Mesenchymal stem cell (in vitro differentiated cells and primary cell): ENCODE measurements around the gene LIPN.

Experiments
- DNase-seq: peaks from one replicate; pipeline ENCODE4 v3.0.0-alpha.2; 2013
- H2AFZ ChIP-seq: one replicate; pipeline ENCODE4 v1.6.1; 2013; ENCODE audit warnings: low read depth, mild to moderate bottlenecking, control low read depth, inconsistent platforms, low read length, moderate library complexity
- H2AK5ac ChIP-seq: 2 replicates; pipeline ENCODE4 v1.6.1; 2013; ENCODE audit warnings: low read length, moderate library complexity, mild to moderate bottlenecking, inconsistent platforms; ENCODE audit not compliant: severe bottlenecking
- H2BK120ac ChIP-seq: one replicate; pipeline ENCODE4 v1.6.1; 2013; ENCODE audit warnings: low read depth, mild to moderate bottlenecking, inconsistent platforms, low read length, moderate library complexity
- H2BK12ac ChIP-seq, 2 experiments: one replicate each; pipeline ENCODE4 v1.6.1; 2013; ENCODE audit warnings: inconsistent platforms in 2 of 2, low read length in 2 of 2, mild to moderate bottlenecking in 2 of 2, moderate library complexity in 2 of 2, control low read depth in 1 of 2
- H2BK15ac ChIP-seq: one replicate; pipeline ENCODE4 v1.6.1; 2013; ENCODE audit warnings: mild to moderate bottlenecking, low read depth, inconsistent platforms; ENCODE audit not compliant: poor library complexity, severe bottlenecking
- H2BK5ac ChIP-seq: 2 replicates; pipeline ENCODE4 v1.6.1; 2013; ENCODE audit warnings: low read depth, mild to moderate bottlenecking, low read length, control low read depth, inconsistent platforms; ENCODE audit not compliant: poor library complexity, severe bottlenecking
- H3K14ac ChIP-seq, 2 experiments: one replicate each; pipeline ENCODE4 v1.6.1; 2013; ENCODE audit warnings: inconsistent platforms in 2 of 2, low read length in 2 of 2, control low read depth in 1 of 2, mild to moderate bottlenecking in 1 of 2, moderate library complexity in 1 of 2
- H3K18ac ChIP-seq, 2 experiments: one replicate each; pipeline ENCODE4 v1.6.1; 2013; ENCODE audit warnings: inconsistent platforms in 2 of 2, low read length in 2 of 2, control low read depth in 1 of 2, low read depth in 1 of 2, mild to moderate bottlenecking in 1 of 2
- H3K23ac ChIP-seq, 2 experiments: one replicate each; pipeline ENCODE4 v1.6.1; 2013; ENCODE audit warnings: inconsistent platforms in 2 of 2, low read length in 2 of 2, mild to moderate bottlenecking in 2 of 2, moderate library complexity in 2 of 2, control low read depth in 1 of 2
- H3K27ac ChIP-seq: 2 replicates; pipeline ENCODE4 v1.5.1; 2013; ENCODE audit warnings: mild to moderate bottlenecking, moderate library complexity, low read length, control low read depth, inconsistent platforms; ENCODE audit not compliant: poor library complexity, severe bottlenecking
- H3K27me3 ChIP-seq, 2 experiments: 2 replicates each; pipeline versions ENCODE4 v1.6.1 to v1.7.0; 2013; ENCODE audit warnings: low read length in 2 of 2, mild to moderate bottlenecking in 2 of 2, moderate library complexity in 2 of 2, control low read depth in 1 of 2, inconsistent platforms in 1 of 2; ENCODE audit not compliant: control insufficient read depth in 1 of 2, insufficient read depth in 1 of 2
- H3K36me3 ChIP-seq, 2 experiments: 2 replicates each; pipeline versions ENCODE4 v1.6.1 to v1.7.0; 2013; ENCODE audit warnings: low read length in 2 of 2, control low read depth in 1 of 2, inconsistent platforms in 1 of 2, low read depth in 1 of 2, mild to moderate bottlenecking in 1 of 2; ENCODE audit not compliant: insufficient read depth in 2 of 2, control insufficient read depth in 1 of 2
- H3K4ac ChIP-seq, 2 experiments: one replicate each; pipeline ENCODE4 v1.6.1; 2013; ENCODE audit warnings: inconsistent platforms in 2 of 2, low read length in 2 of 2, mild to moderate bottlenecking in 2 of 2, moderate library complexity in 2 of 2, control low read depth in 1 of 2, low read depth in 1 of 2
- H3K4me1 ChIP-seq: 2 replicates; pipeline ENCODE4 v1.6.1; 2013; ENCODE audit warnings: low read depth, low read length, control low read depth; ENCODE audit not compliant: control insufficient read depth, insufficient read depth
- H3K4me2 ChIP-seq: 2 replicates; pipeline ENCODE4 v1.6.1; 2013; ENCODE audit warnings: low read length, mild to moderate bottlenecking, inconsistent platforms; ENCODE audit not compliant: poor library complexity, severe bottlenecking
- H3K4me3 ChIP-seq, 2 experiments: 2 replicates each; pipeline versions ENCODE4 v1.5.1 to v1.7.0; 2013; ENCODE audit warnings: low read length in 2 of 2, mild to moderate bottlenecking in 2 of 2, control low read depth in 1 of 2, low read depth in 1 of 2; ENCODE audit not compliant: insufficient read depth in 1 of 2
- H3K79me1 ChIP-seq: replicated peaks from 2 replicates; pipeline ENCODE4 v1.6.1; 2013; ENCODE audit warnings: mild to moderate bottlenecking, control low read depth, low read length, inconsistent platforms; ENCODE audit not compliant: poor library complexity, severe bottlenecking
- H3K9ac ChIP-seq: 2 replicates; pipeline ENCODE4 v1.7.0; 2013; ENCODE audit warnings: mild to moderate bottlenecking, low read length, moderate library complexity
- H3K9me3 ChIP-seq: 2 replicates; pipeline ENCODE4 v1.7.0; 2013; ENCODE audit warnings: mild to moderate bottlenecking, low read length; ENCODE audit not compliant: control insufficient read depth
- H4K8ac ChIP-seq: one replicate; pipeline ENCODE4 v1.6.1; 2013; ENCODE audit warnings: inconsistent platforms, mild to moderate bottlenecking, low read length, moderate library complexity
- H4K91ac ChIP-seq: one replicate; pipeline ENCODE4 v1.6.1; 2013; ENCODE audit warnings: mild to moderate bottlenecking, low read length, inconsistent platforms
- WGBS: methylation state at CpG from one replicate; pipeline ENCODE4 v1.1.7; 2013; ENCODE audit warnings: mixed read lengths; 5-methylcytosine and 5-hydroxymethylcytosine counted together

Gene LIPN

DNA sequence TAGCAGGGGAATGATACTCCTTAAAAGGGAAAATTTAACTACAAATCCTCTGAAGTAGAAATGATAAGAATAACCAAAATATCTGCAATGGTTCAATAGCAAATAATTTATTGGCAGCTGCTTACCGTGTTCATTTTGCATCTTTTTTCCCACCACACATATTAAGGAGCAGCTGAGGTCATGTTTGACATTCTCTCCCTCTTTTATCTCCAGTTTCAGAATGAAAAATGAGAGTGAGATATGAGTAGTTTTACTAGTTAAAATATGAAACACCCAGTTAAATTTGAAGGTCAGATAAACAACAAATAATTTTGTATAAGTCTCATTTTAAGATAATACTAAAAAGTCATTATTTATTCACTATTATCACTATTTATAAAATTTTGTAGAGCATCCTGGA is 3.1 kb downstream of the LIPN start:
- H3K4ac ChIP-seq = no peak overlapping the region
- no peak overlapping the region for H3K27ac ChIP-seq
- H2BK120ac ChIP-seq = no peak overlapping the region
- H3K23ac ChIP-seq = no peak overlapping the region
- H3K18ac ChIP-seq = no peak overlapping the region
- H2AK5ac ChIP-seq = no peak overlapping the region
- no peaks in the 10 kb centered on the region for H3K36me3 ChIP-seq
- no peak for DNase-seq
- no peaks in the 10 kb centered on the region for H3K4me1 ChIP-seq
- no peak overlapping the region for H2BK5ac ChIP-seq
- no peaks in the 10 kb centered on the region for H3K9me3 ChIP-seq
- H3K4me3 ChIP-seq = no peak overlapping the region
- H4K91ac ChIP-seq = no peak overlapping the region
- H4K8ac ChIP-seq = no peak overlapping the region
- no peak overlapping the region for H2BK12ac ChIP-seq
- H3K4me2 ChIP-seq = no peak overlapping the region
- H3K79me1 ChIP-seq = no peaks in the 10 kb centered on the region
- no peak overlapping the region for H3K14ac ChIP-seq
- WGBS = no CpG with 5 or more reads among the region's 1 CpG
- no peak overlapping the region for H3K9ac ChIP-seq
- no peak overlapping the region for H2BK15ac ChIP-seq
- H3K27me3 ChIP-seq = no peaks in the 10 kb centered on the region
- no peak overlapping the region for H2AFZ ChIP-seq

DNA sequence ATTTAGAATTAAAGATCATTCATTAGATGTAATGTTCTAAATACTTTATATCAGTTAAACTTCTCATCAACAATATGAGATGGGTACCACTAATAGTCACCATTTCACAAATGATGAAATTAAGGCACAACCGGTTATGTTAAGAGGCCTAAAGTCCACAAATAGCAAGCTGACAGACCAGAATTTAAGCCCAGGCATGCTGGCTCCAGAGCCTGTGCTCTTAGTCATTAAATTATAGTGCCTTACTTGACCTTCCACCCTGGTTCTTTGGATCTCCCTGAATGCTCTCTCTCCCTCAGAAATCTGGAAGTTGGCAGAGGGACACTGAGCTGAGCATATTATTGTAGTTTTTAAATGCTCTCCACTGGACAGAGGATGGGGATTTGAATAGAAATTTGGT is 3.6 kb downstream of the LIPN start:
- Histone ChIP-seq H3K4me3 (no peak overlapping the region), H3K27ac (no peak overlapping the region), H3K36me3 (no peaks in the 10 kb centered on the region), H4K8ac (no peak overlapping the region), H2BK120ac (no peak overlapping the region), H2AK5ac (no peak overlapping the region), H3K4ac (no peak overlapping the region), H3K14ac (no peak overlapping the region), H3K79me1 (no peaks in the 10 kb centered on the region), H2BK12ac (no peak overlapping the region), H3K4me1 (no peaks in the 10 kb centered on the region), H3K4me2 (peak overlapping the region; percentile 16), H3K27me3 (no peaks in the 10 kb centered on the region), H3K23ac (no peak overlapping the region), H2BK5ac (no peak overlapping the region), H2AFZ (no peak overlapping the region), H3K9ac (no peak overlapping the region), H3K18ac (no peak overlapping the region), H2BK15ac (no peak overlapping the region), H3K9me3 (no peaks in the 10 kb centered on the region), H4K91ac (no peak overlapping the region)
- peak; percentile 33 for DNase-seq
- 9% methylated on average over 1 of the region's 1 CpG for WGBS

DNA sequence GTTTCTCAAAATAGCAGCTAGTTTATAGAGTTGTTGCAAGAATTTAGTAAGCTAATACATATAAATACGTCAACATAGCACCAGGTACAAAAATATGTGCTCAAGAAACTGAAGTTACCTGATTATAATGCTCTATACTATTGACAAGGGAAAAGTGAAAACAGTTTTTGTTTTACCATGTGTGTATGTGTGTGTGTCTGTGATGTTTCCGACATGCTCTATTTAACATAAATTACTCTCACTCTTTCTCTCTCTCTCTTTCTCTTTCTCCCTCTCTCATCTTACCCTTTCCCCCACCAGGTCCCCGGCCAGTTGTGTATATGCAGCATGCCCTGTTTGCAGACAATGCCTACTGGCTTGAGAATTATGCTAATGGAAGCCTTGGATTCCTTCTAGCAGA is 4.3 kb downstream of the LIPN start:
- WGBS = 71% methylated on average over 1 of the region's 3 CpGs
- Histone ChIP-seq H2BK5ac (no peak overlapping the region), H4K91ac (no peak overlapping the region)

DNA sequence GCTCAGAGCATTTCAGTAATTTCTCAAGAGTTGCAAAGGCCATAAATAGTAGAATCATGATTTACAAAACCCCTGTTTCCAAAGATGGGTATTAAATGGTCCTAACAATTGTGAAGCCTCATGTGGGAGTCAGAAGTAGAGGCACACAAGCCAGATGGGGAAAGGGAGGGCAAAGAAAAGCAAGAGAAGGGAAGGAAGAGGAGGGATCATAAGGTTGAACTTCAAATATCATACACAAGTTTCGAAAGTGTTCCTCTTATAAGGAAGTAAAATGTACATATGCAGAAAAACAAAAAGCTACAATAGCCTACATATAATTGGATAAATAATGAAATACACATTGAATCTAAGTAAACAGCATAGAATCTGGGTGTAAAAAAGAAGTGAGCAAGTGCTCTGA is 6.0 kb downstream of the LIPN start:
- Histone ChIP-seq H4K8ac (no peak overlapping the region), H3K9me3 (no peaks in the 10 kb centered on the region), H3K9ac (no peak overlapping the region), H2AFZ (no peak overlapping the region), H3K4me2 (no peak overlapping the region), H3K79me1 (no peaks in the 10 kb centered on the region), H3K4ac (no peak overlapping the region), H2BK120ac (no peak overlapping the region), H3K27ac (no peak overlapping the region), H3K27me3 (no peaks in the 10 kb centered on the region), H2BK5ac (no peak overlapping the region), H3K36me3 (no peaks in the 10 kb centered on the region), H2AK5ac (no peak overlapping the region), H2BK15ac (no peak overlapping the region), H2BK12ac (no peak overlapping the region), H3K4me3 (no peak overlapping the region), H4K91ac (no peak overlapping the region), H3K18ac (no peak overlapping the region), H3K14ac (no peak overlapping the region), H3K4me1 (no peaks in the 10 kb centered on the region), H3K23ac (no peak overlapping the region)
- no CpG with 5 or more reads among the region's 1 CpG for WGBS
- no peak for DNase-seq

More for the DNA sequence above, 4.3 kb downstream of the LIPN start:
- H2AFZ ChIP-seq = no peak overlapping the region
- H2BK120ac ChIP-seq = no peak overlapping the region
- H3K27me3 ChIP-seq = no peaks in the 10 kb centered on the region
- H3K4me1 ChIP-seq = no peaks in the 10 kb centered on the region
- no peak overlapping the region for H2AK5ac ChIP-seq
- H4K8ac ChIP-seq = peak overlapping the region; percentile 37
- H3K4me2 ChIP-seq = no peak overlapping the region
- H3K27ac ChIP-seq = no peak overlapping the region
- DNase-seq = no peak
- H3K4ac ChIP-seq = no peak overlapping the region
- H2BK15ac ChIP-seq = no peak overlapping the region
- peak overlapping the region in 1 of 2 experiments; percentile 67 for H3K18ac ChIP-seq
- H2BK12ac ChIP-seq = peak overlapping the region in 1 of 2 experiments; percentile 52
- H3K79me1 ChIP-seq = no peaks in the 10 kb centered on the region
- H3K9me3 ChIP-seq = no peaks in the 10 kb centered on the region
- no peak overlapping the region for H3K9ac ChIP-seq
- no peak overlapping the region for H3K4me3 ChIP-seq
- no peaks in the 10 kb centered on the region for H3K36me3 ChIP-seq
- no peak overlapping the region for H3K14ac ChIP-seq
- H3K23ac ChIP-seq = no peak overlapping the region
